Suprapubic skin (tissue), 3 donors: ENCODE measurements around the gene PARD3B.

ENCODE experiments used
- EP300 ChIP-seq: sonication (generic); formaldehyde crosslinking; IDR thresholded peaks from one replicate; pipeline ENCODE4 v1.6.1; 2017; ENCODE audit warnings: antibody characterized with exemption
- POLR2A ChIP-seq, 2 donors: fragments of 450-650 bp; IDR thresholded peaks; one replicate each; pipeline ENCODE4 v1.6.1; 2017; ENCODE audit warnings: antibody characterized with exemption in 2 of 2, mild to moderate bottlenecking in 2 of 2, moderate library complexity in 2 of 2
- TF ChIP-seq, protein P1 (sequence below), 2 donors: fragments of 200-600 bp in 1 of 2; fragments of 450-650 bp in 1 of 2; sonication (generic) in 1 of 2; IDR thresholded peaks; one replicate each; pipeline ENCODE4 v1.5.1; 2016 to 2019; ENCODE audit warnings: antibody characterized with exemption in 2 of 2, mild to moderate bottlenecking in 1 of 2, moderate library complexity in 1 of 2

DNA sequence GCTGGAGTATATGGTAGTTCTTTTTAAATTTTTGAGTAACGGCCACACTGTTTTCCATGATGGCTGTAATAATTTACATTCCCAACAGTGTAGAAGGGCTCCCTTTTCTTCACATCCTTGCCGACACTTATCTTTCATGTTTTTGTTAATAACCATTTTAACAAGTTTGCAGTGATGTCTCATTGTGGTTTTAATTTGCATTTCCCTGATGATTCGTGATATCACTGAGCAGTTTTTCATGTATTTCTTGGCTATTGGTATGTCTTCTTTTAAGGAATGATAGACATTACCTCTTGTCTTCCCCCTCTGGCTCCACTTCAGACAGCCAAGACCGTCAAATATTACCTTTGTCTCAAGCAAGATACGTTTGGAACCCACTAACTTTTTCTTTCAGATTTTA lies 765.9 kb downstream of the PARD3B start:
- TF ChIP-seq POLR2A (IDR thresholded peaks at IDR 0.05) (no peak), EP300 (no peak)
- TF ChIP-seq, protein P1, sequence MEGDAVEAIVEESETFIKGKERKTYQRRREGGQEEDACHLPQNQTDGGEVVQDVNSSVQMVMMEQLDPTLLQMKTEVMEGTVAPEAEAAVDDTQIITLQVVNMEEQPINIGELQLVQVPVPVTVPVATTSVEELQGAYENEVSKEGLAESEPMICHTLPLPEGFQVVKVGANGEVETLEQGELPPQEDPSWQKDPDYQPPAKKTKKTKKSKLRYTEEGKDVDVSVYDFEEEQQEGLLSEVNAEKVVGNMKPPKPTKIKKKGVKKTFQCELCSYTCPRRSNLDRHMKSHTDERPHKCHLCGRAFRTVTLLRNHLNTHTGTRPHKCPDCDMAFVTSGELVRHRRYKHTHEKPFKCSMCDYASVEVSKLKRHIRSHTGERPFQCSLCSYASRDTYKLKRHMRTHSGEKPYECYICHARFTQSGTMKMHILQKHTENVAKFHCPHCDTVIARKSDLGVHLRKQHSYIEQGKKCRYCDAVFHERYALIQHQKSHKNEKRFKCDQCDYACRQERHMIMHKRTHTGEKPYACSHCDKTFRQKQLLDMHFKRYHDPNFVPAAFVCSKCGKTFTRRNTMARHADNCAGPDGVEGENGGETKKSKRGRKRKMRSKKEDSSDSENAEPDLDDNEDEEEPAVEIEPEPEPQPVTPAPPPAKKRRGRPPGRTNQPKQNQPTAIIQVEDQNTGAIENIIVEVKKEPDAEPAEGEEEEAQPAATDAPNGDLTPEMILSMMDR (IDR thresholded peaks at IDR 0.05): no peak
